LNCAP (cell line): ENCODE measurements around the gene SEMA3G.
A peak's percentile ranks its signal among the peaks of the same experiment; 100 is the strongest.

Experiments
- TF ChIP-seq, protein P1 (sequence below): fragments of 450-650 bp; IDR thresholded peaks from 2 replicates; pipeline ENCODE4 v1.5.1; 2017; ENCODE audit warnings: mild to moderate bottlenecking

SEMA3G gene

DNA sequence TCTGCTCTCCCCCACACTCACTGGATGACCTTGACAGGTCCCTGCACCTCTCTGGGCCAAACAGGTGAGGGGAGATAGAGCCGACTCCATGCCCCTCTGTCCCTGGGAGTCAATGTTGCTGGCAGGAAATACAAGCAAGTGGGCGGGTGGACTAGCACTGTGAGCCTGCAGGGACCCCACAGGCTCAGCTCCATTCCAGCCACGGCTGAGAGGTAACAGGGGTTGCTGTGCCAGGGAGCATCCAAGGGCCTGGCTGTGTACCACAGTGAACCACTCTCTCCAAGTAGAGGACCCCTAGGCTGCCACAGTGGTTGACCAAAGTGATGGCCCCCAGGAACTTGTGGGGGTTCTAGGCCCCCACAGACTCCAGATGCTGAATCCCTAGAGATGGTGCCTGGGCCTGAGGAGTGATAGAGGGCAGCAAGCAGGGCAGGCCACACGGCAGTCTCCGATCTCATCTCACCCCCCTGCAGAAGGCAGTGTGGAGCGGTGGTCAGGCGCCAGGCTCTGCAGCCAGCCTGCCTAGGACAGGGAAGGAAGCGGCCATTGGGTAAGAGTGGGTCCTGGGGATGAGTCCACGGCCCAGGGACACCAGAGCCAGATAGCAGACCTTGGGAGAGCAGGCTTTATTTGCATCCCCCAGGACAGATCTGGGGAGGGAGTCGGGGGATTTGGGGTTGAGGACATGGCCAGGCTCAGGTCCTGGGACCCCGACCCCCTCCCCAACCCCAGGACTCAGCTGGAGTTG, 5.8 kb upstream of the SEMA3G start:
- TF ChIP-seq, protein P1, sequence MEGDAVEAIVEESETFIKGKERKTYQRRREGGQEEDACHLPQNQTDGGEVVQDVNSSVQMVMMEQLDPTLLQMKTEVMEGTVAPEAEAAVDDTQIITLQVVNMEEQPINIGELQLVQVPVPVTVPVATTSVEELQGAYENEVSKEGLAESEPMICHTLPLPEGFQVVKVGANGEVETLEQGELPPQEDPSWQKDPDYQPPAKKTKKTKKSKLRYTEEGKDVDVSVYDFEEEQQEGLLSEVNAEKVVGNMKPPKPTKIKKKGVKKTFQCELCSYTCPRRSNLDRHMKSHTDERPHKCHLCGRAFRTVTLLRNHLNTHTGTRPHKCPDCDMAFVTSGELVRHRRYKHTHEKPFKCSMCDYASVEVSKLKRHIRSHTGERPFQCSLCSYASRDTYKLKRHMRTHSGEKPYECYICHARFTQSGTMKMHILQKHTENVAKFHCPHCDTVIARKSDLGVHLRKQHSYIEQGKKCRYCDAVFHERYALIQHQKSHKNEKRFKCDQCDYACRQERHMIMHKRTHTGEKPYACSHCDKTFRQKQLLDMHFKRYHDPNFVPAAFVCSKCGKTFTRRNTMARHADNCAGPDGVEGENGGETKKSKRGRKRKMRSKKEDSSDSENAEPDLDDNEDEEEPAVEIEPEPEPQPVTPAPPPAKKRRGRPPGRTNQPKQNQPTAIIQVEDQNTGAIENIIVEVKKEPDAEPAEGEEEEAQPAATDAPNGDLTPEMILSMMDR = no peak

DNA sequence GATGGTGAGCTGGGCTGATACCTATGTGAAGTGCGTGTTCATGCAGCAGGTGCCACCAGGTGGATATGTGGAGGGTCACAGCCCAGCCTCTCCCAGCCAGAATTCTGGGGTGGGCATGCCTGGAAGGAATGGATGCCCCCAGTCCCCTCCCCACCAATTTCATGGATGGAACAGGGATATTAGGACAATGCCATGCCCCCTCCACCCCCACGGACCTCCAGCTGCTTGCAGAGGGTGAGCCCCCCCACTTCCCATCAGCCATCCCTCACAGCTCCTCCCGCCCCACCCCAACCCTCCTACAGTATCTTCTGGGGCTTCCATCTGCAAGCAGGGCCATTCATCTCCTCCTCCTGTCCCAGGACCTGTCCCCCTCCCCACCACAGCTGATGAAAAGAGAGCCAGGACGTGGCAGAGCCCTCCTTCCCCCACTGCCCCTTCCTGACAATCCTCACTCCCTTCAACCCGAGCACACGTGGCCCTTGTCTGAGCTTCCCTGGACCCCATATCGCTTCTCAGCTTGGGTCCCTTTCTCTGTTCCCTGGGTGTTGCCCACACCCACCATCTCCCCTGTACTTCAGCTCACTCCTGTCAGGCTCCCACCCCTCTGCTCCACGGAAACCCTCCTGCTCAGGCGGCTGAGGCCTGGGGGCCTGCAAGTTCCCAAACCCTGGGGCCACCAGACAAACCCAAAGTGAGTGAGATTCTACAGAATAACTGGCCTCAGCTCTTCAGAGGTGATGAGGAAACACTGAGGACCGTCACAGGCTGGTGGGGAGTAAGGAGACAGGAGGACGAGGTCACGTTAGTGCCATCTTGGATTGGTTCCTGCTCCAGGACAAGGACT, 2.8 kb upstream of the SEMA3G start:
- TF ChIP-seq, protein P1 = no peak

DNA sequence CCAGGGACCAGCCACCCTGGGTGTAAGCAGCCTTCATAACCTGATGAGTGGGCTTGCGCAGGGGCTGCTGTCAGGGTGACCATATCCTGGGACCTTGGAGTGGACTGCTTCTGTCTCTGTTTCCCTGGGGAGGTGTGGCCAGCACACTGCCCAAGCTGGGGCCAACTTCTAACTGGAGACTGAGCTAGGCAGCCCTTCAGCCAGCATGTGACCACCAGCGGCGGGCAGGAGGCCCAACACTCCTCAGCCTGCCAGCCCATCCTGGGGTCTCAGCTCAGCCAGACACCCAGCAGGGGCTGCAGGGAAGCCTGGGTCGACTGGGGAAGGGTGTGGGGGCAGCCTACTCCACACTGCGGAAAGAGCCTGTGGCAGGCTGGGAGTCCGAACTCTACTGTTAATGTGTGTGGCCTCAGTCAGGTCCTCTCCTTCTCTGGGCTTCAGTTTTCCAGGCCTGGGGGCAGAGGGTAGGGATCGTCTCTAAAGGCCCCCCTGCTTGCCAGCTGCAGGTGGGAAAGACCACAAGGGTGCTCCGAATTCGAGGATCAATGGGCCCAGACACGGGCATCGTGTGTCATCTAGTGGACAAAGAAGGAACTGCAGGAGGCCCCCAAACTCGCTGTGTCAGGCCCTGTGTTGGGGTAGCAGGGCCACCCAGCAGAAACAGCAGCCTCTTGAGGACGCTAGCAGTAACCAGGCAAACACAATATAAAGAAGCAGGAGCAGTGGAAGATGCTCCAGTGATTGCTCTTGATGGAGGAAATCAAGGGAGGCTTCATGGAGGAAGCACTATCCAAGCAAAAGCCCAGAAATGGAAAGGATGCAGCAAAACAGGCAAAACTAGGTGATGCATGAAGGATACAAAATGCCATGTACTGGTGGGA, 2.0 kb upstream of the SEMA3G start:
- TF ChIP-seq, protein P1 = peak; percentile 100

DNA sequence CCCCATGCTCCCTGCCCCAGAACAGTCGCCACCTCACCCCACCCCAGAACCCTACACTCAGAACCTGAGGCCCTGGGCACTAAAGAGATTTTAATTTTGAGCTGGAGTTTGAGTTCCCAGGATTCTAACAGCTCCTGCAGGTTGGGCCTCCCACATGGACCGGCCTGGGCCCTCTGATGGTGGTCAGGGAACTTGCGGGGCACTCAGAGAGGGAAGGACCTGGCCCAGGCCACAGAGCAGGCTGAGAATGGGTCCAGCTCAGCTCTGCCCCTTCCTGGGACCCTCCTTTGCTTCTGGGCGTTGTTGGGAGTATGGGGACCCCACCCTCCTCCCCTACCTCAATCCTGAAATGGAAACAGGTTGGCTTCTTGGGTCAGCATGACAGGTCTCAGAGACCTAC, 1.1 kb upstream of the SEMA3G start:
- TF ChIP-seq, protein P1 = no peak

DNA sequence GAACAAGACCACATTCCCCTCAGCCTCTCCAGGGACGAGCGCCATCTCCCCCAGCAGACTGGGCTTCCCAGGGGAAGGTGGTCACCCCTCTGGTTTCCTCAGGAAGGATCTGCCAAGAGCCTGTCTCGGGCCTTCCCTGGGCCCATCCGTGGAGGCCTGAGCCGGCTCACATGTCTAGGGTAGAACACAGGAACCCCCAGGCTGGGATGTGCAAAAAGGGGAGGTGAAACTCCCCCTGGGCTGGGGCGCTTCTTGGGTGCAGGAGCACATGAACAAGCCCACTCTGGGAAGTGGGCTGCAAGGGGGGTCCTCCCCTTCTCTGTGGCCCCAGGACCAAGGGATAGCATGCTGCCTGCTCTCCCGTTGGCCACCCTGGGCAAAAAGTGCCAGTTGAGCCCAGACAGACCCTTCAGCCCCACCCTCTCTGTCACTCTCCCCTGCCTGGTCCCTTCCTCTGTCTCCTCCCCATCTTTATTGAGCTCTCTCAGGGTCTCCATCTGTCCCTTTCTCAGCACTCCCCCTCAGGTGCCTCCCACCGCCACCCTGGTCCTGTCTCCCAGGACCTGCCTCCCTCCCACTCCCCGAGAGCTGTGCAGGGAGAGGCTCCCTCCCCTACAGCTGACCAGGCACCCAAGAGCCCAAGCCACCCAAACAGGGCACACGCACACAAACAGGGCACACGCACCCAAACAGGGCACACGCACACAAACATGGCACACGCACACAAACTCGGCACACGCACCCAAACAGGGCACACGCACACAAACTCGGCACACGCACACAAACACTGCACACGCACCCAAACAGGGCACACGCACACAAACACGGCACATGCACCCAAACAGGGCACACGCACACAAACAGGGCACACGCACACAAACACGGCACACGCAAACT, 864 bp downstream of the SEMA3G start:
- TF ChIP-seq, protein P1 = no peak

DNA sequence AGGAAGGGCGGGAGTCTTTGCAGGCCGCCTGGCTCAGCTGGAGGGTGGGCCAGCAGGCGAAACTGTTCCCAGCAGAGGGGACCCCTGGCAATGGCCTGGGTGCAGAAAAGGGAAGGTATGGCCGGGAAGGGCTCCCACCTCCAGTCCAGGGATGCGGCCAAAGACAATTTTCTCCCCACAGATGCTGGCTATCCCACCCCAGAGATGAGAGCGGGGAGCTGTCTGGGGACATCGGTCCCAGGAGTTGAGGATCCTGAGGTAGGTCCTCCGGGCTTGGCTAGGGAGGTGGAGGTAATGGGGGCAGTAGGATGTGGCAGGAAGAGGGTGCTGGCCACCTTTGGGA, 1.7 kb downstream of the SEMA3G start:
- TF ChIP-seq, protein P1 = no peak
